Right lobe of liver (tissue), 6 donors: ENCODE measurements around the gene ESPN. TPM values are rescaled to one million over a fixed set of nuclear protein-coding genes. Genes with fewer than 3 reads are reported as not detected.

Experiments
- ATAC-seq, 4 donors: fragments of 200-7000 bp; cut with Tn5 transposase; one replicate each; pipeline ENCODE4 v1.9.1; 2020; ENCODE audit warnings: mild to moderate bottlenecking in 4 of 4, moderate library complexity in 4 of 4
- DNase-seq, 3 donors: peaks; one replicate each; pipeline ENCODE4 v3.0.0-alpha.2; 2020
- H3K27ac ChIP-seq, 3 donors: fragments of 200-600 bp; one replicate each; pipeline ENCODE4 v1.8.0; 2022
- H3K27me3 ChIP-seq, 2 donors: fragments of 200-600 bp; one replicate each; pipeline ENCODE4 v1.8.0; 2022
- H3K36me3 ChIP-seq, 4 donors: fragments of 200-600 bp; sonication (generic) in 1 of 4; one replicate each; pipeline versions ENCODE4 v1.5.1 to v1.8.0; 2017 to 2022; ENCODE audit warnings: control low read depth in 1 of 4
- H3K4me1 ChIP-seq, 4 donors: fragments of 200-600 bp; sonication (generic) in 1 of 4; one replicate each; pipeline versions ENCODE4 v1.5.1 to v1.8.0; 2017 to 2022; ENCODE audit warnings: control low read depth in 1 of 4
- H3K4me3 ChIP-seq, 3 donors: fragments of 200-600 bp; one replicate each; pipeline ENCODE4 v1.8.0; 2022
- H3K9me3 ChIP-seq, 4 donors: fragments of 200-600 bp; sonication (generic) in 1 of 4; one replicate each; pipeline versions ENCODE4 v1.5.1 to v1.8.0; 2017 to 2022; ENCODE audit warnings: control low read depth in 1 of 4
- POLR2A ChIP-seq: fragments of 450-650 bp; IDR thresholded peaks from one replicate; pipeline ENCODE4 v1.6.1; 2017; ENCODE audit warnings: antibody characterized with exemption, mild to moderate bottlenecking
- WGBS: methylation state at CpG from one replicate; pipeline ENCODE4 v1.1.6; 2018; ENCODE audit warnings: low coverage, low lambda C conversion rate; ENCODE audit not compliant: insufficient coverage; ENCODE audit errors: missing lambda C conversion rate; 5-methylcytosine and 5-hydroxymethylcytosine counted together
- intact Hi-C, 2 donors: fragments of 100-400 bp; cut with DNase I; formaldehyde crosslinking; loops; one replicate each; pipeline versions ENCODE4 v1.11.2 to v1.14.1; 2022
- total RNA-seq, 6 experiments: library from RNA; depleted of rRNA in 2 of 6; stranded (reverse); fragments of >200 nt in 2 of 6; fragmentation: NEBNext Ultra II Directional in 3 of 6; extraction: Animal tissue kit (Norgen Biotek cat#: 25700) in 3 of 6; gene quantifications; one replicate each; pipeline versions ENCODE4 v1.1.0 to v1.2.4, GENCODE V29; 2016 to 2023
- TF ChIP-seq, protein P1 (sequence below), 4 donors: fragments of 200-600 bp in 3 of 4; fragments of 450-650 bp in 1 of 4; IDR thresholded peaks; one replicate each; pipeline versions ENCODE4 v1.5.1 to v1.8.0; 2016 to 2022; ENCODE audit warnings: antibody characterized with exemption in 4 of 4, mild to moderate bottlenecking in 2 of 4
- donor health status: DM: no; HTN: yes; CAD: no.
- donor health status: DM: no; HTN: no; CAD: no.
- donor health status: DM: no; HTN: no; CAD: no.
- donor health status: DM: no; HTN: yes; CAD: no.
- donor health status: DM: no; HTN: yes; CAD: no.

Gene ESPN
- total RNA-seq, 6 experiments from 2014 or later: 81.6 to 149 (median 120) TPM

DNA sequence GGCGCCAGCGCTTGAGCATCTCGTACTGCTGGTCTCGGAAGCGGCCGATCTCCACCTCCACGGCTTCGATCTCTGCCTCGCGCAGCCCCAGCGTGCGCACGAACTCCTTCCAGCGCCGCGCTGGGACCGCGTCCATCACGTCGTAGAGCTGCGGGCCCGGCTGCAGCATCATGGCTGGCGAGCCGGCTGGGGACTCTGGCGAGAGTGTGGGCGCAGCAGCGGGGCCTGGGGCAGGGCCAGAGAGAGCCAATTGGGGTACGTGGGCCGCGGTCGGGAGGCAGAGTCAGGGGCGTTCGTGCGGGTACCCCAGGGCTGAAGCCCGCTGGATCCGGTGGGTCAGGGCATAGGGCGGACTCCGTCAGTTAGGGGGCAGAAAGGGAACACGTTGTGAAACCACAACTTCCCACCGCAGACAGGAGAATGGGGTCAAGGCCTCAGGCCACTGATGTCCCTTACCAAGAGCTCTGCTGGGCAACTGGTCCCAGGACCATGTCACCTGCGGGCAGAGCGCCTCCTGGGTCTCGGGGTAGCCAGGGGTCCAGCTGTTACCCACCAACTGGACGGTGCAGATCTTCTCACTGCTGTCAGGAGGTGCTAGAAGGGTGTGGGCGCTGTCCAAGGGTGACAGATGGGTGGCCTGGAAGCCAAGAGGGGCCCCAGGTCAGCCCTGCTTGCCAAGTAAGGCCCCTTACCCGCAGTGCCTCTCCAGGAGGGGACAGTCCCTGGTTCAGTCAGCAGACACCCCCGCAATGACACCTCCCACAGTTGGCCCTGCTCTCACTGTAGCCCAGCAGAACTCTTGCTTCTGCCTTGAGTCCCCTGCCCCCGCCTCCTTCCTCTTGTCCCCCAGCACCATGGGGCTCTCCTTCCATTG lies 37.2 kb downstream of the ESPN start:
- WGBS: 97% methylated on average over 18 of the region's 48 CpGs
- no peak overlapping the region for H3K27ac ChIP-seq
- no peak overlapping the region for H3K4me3 ChIP-seq
- H3K27me3 ChIP-seq: no peaks in the 10 kb centered on the region
- H3K9me3 ChIP-seq: no peaks in the 10 kb centered on the region
- DNase-seq (peak in 1 of 3 donors; percentile 56), ATAC-seq (no peak)
- H3K4me1 ChIP-seq: peaks cover 0 to 13% (median 4%) of the 10 kb centered on the region in 4 donors
- TF ChIP-seq, protein P1, sequence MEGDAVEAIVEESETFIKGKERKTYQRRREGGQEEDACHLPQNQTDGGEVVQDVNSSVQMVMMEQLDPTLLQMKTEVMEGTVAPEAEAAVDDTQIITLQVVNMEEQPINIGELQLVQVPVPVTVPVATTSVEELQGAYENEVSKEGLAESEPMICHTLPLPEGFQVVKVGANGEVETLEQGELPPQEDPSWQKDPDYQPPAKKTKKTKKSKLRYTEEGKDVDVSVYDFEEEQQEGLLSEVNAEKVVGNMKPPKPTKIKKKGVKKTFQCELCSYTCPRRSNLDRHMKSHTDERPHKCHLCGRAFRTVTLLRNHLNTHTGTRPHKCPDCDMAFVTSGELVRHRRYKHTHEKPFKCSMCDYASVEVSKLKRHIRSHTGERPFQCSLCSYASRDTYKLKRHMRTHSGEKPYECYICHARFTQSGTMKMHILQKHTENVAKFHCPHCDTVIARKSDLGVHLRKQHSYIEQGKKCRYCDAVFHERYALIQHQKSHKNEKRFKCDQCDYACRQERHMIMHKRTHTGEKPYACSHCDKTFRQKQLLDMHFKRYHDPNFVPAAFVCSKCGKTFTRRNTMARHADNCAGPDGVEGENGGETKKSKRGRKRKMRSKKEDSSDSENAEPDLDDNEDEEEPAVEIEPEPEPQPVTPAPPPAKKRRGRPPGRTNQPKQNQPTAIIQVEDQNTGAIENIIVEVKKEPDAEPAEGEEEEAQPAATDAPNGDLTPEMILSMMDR (IDR thresholded peaks at IDR 0.05): no peak
- no peak for TF ChIP-seq POLR2A
- peaks cover 0 to 5% (median 0%) of the 10 kb centered on the region in 4 donors for H3K36me3 ChIP-seq
- intact Hi-C loops: no loop called here

DNA sequence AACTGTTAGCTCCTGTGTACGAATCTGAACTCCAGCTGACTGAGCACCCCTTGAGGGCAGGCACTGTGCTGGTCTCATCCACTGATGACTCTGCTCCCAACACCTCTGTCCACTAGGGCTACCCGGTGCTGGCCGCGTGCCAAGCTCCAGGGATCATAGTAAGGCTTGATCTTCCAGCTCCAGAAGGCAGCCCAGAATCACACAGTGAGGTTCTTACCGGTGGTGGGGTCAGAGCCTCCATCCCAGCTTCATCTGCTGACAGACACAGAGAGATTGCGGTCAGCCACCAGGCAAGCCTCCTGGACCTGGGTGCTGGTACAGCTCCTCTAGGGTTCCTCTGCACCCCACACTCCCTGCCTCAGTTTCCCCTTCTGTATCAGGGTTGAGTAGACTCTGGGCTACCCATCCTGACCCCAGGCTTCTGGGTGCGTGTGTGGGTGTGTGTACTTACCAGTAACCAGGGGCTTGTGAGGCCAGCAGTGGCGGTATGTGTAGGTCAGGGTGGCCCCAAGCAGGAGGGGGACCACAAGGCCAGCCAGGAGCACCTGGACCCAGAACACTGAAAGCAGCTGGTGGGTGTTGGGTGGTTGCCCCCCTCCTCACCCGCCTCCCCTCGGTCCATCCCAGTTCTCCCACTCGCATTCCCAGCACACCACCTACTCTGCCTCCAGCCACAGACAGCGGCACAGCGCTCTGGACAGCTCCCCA lies 38.0 kb downstream of the ESPN start:
- DNase-seq (peak in 1 of 3 donors; percentile 59), ATAC-seq (peak in 1 of 4 donors; percentile 9)
- Histone ChIP-seq H3K27me3 (no peaks in the 10 kb centered on the region), H3K36me3 (peaks cover 0 to under 1% (median 0%) of the 10 kb centered on the region in 4 donors), H3K9me3 (no peaks in the 10 kb centered on the region), H3K4me1 (peaks cover 0 to 13% (median 4%) of the 10 kb centered on the region in 4 donors), H3K4me3 (no peak overlapping the region), H3K27ac (no peak overlapping the region)
- no peak for TF ChIP-seq POLR2A
- TF ChIP-seq, protein P1 (IDR thresholded peaks at IDR 0.05): no peak
- intact Hi-C loops: no loop called here
- 48% methylated on average over 3 of the region's 13 CpGs for WGBS

DNA sequence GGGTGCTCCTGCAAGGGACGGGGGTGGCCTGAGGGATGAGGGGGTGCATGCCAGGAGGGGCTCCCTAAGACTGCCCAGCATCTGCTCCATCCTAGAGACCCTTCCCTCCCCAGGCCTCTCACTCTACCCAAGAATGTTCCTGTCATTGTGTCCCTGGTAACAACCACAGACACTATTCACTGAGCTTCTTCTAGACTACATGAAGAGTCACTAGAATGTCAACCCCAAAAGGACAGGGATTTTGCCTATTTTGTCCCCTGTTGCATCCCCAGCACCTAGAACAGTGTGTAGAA lies 38.5 kb downstream of the ESPN start:
- Histone ChIP-seq H3K27ac (no peak overlapping the region), H3K27me3 (no peaks in the 10 kb centered on the region), H3K4me1 (peaks cover 0 to 13% (median 4%) of the 10 kb centered on the region in 4 donors), H3K36me3 (no peaks in the 10 kb centered on the region), H3K4me3 (no peak overlapping the region), H3K9me3 (no peaks in the 10 kb centered on the region)
- no peak for TF ChIP-seq POLR2A
- TF ChIP-seq, protein P1 (IDR thresholded peaks at IDR 0.05): no peak
- WGBS: 100% methylated on average over 1 of the region's 1 CpG
- DNase-seq: no peak
- ATAC-seq: no peak
- intact Hi-C loops: no loop called here

DNA sequence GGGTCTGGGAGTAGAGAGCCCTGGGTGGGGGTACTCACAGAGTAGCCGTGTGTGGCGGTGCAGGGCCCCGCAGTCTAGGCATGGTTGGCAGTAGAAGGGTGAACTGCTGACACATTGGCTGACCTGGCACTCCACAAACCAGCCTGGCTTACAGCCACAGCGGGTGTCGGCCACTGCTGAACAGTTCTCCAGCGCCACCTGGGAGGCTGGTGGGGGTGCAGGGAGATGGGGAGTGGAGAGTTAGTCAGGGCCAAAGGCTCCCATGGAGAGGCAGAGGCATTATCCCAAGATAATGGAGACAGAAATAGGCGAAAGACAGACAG lies 39.9 kb downstream of the ESPN start:
- peak; percentile 87 to 93 (median 90) for ATAC-seq
- 21% methylated on average over 4 of the region's 7 CpGs for WGBS
- no peak overlapping the region for H3K27ac ChIP-seq

More for the DNA sequence above, 39.9 kb downstream of the ESPN start:
- H3K27me3 ChIP-seq: no peaks in the 10 kb centered on the region
- intact Hi-C loops: no loop called here
- no peak overlapping the region for H3K4me3 ChIP-seq
- H3K9me3 ChIP-seq: no peaks in the 10 kb centered on the region
- no peak for TF ChIP-seq POLR2A
- TF ChIP-seq, protein P1 (IDR thresholded peaks at IDR 0.05): peak; percentile 48 to 64 (median 60)
- DNase-seq: peak; percentile 90 to 95 (median 92)
- H3K4me1 ChIP-seq: peaks cover 0 to 13% (median 4%) of the 10 kb centered on the region in 4 donors
- no peaks in the 10 kb centered on the region for H3K36me3 ChIP-seq
